Activated naive CD4-positive, alpha-beta T cell treated with anti-CD3 and anti-CD28 coated beads for 36 hours (primary cell): ENCODE results near the gene COX6B2. TPM values are rescaled to one million over a fixed set of nuclear protein-coding genes. Genes with fewer than 3 reads are reported as not detected.

Source experiments
- CTCF ChIA-PET: fragments of 350-600 bp; sonication (Branson Sonifier 250); formaldehyde crosslinking; loops from one replicate; lab custom pipeline; 2021; ENCODE audit warnings: antibody characterized with exemption; lab: Charles Lee
- DNase-seq: peaks from one replicate; pipeline ENCODE4 v3.0.0-alpha.2; 2020
- H3K27ac Mint-ChIP-seq: one replicate; pipeline ENCODE4 v1.8.0; 2021; ENCODE audit warnings: mild to moderate bottlenecking, mixed read lengths
- H3K27me3 Mint-ChIP-seq: one replicate; pipeline ENCODE4 v1.8.0; 2021; ENCODE audit warnings: low read depth, mixed read lengths
- H3K36me3 Mint-ChIP-seq: one replicate; pipeline ENCODE4 v1.8.0; 2021; ENCODE audit warnings: low read depth, mixed read lengths
- H3K4me1 Mint-ChIP-seq: one replicate; pipeline ENCODE4 v1.8.0; 2021; ENCODE audit warnings: low read depth, mixed read lengths
- H3K4me3 Mint-ChIP-seq: one replicate; pipeline ENCODE4 v1.8.0; 2021; ENCODE audit warnings: mild to moderate bottlenecking, moderate library complexity, mixed read lengths
- H3K9me3 Mint-ChIP-seq: one replicate; pipeline ENCODE4 v1.8.0; 2021; ENCODE audit warnings: mixed read lengths
- intact Hi-C: fragments of 100-400 bp; cut with micrococcal nuclease; formaldehyde crosslinking; loops from one replicate; pipeline ENCODE4 v1.15.1; 2023
- total RNA-seq, 2 experiments: library from RNA; stranded (reverse); gene quantifications; one replicate each; pipeline ENCODE4 v1.2.3, GENCODE V29; 2021

Gene COX6B2
- total RNA-seq, 2 experiments from 2014 or later, result 0.57 to 0.64 TPM

- H3K4me1 Mint-ChIP-seq, result no peaks in the 10 kb centered on the region
- CTCF ChIA-PET, result interaction anchor here (0.6 to 2.4 kb wide), 3 partner anchors 20 to 47 kb away, joined by 3 to 7 read pairs (median 3); no protein-coding TSS in a partner anchor
- H3K27ac Mint-ChIP-seq, result no peak overlapping the region
- intact Hi-C loops, result no loop called here
- H3K9me3 Mint-ChIP-seq, result no peaks in the 10 kb centered on the region
- H3K36me3 Mint-ChIP-seq, result no peaks in the 10 kb centered on the region
- DNase-seq, result no peak
- H3K27me3 Mint-ChIP-seq, result peaks cover 6% of the 10 kb centered on the region
- no peak overlapping the region for H3K4me3 Mint-ChIP-seq
Measured at GRCh38 chr19:55321466-55322137, 32.9 kb downstream of the COX6B2 start.

GRCh38 chr19:55320844-55321419 is 33.6 kb downstream of the COX6B2 start:
- DNase-seq, result no peak
- no peak overlapping the region for H3K4me3 Mint-ChIP-seq
- H3K27ac Mint-ChIP-seq, result no peak overlapping the region
- H3K9me3 Mint-ChIP-seq, result no peaks in the 10 kb centered on the region
- no peaks in the 10 kb centered on the region for H3K4me1 Mint-ChIP-seq
- CTCF ChIA-PET, result interaction anchor here (0.9 to 2.4 kb wide), 2 partner anchors 19 to 29 kb away, joined by 3 to 7 read pairs; no protein-coding TSS in a partner anchor
- H3K27me3 Mint-ChIP-seq, result peaks cover 6% of the 10 kb centered on the region
- H3K36me3 Mint-ChIP-seq, result no peaks in the 10 kb centered on the region
- intact Hi-C loops, result no loop called here

- Mint-ChIP-seq H3K27ac (no peak overlapping the region), H3K9me3 (no peaks in the 10 kb centered on the region), H3K4me1 (no peaks in the 10 kb centered on the region), H3K36me3 (no peaks in the 10 kb centered on the region), H3K27me3 (peaks cover 6% of the 10 kb centered on the region), H3K4me3 (no peak overlapping the region)
- CTCF ChIA-PET, result interaction anchor here (0.6 kb wide), 1 partner anchor 38 kb away, joined by 5 read pairs; no protein-coding TSS in a partner anchor
- DNase-seq, result no peak
- intact Hi-C loops, result no loop called here
Measured at GRCh38 chr19:55319785-55320184, 34.7 kb downstream of the COX6B2 start.

- CTCF ChIA-PET, result interaction anchor here (0.6 kb wide), 2 partner anchors 24 to 26 kb away, joined by 3 to 4 read pairs; no protein-coding TSS in a partner anchor
- Mint-ChIP-seq H3K9me3 (no peaks in the 10 kb centered on the region), H3K4me1 (no peaks in the 10 kb centered on the region), H3K4me3 (no peak overlapping the region), H3K27ac (no peak overlapping the region), H3K36me3 (no peaks in the 10 kb centered on the region), H3K27me3 (no peaks in the 10 kb centered on the region)
- no peak for DNase-seq
- intact Hi-C loops, result no loop called here
Measured at GRCh38 chr19:55316646-55317045, 37.9 kb downstream of the COX6B2 start.

- H3K36me3 Mint-ChIP-seq, result no peaks in the 10 kb centered on the region
- CTCF ChIA-PET, result interaction anchor here (0.6 kb wide), 2 partner anchors 23 to 143 kb away, joined by 4 read pairs; no protein-coding TSS in a partner anchor
Measured at GRCh38 chr19:55315956-55316525, 38.5 kb downstream of the COX6B2 start.

GRCh38 chr19:55314396-55314795 is 40.1 kb downstream of the COX6B2 start:
- CTCF ChIA-PET, result no interaction called here
- Mint-ChIP-seq H3K4me1 (no peaks in the 10 kb centered on the region), H3K9me3 (no peaks in the 10 kb centered on the region), H3K36me3 (no peaks in the 10 kb centered on the region), H3K27me3 (no peaks in the 10 kb centered on the region), H3K4me3 (no peak overlapping the region), H3K27ac (no peak overlapping the region)
- no peak for DNase-seq
- intact Hi-C loops, result no loop called here

More at GRCh38 chr19:55315956-55316525, 38.5 kb downstream of the COX6B2 start:
- intact Hi-C loops, result no loop called here
- DNase-seq, result no peak
- no peaks in the 10 kb centered on the region for H3K27me3 Mint-ChIP-seq
- H3K27ac Mint-ChIP-seq, result no peak overlapping the region
- H3K4me1 Mint-ChIP-seq, result no peaks in the 10 kb centered on the region
- H3K9me3 Mint-ChIP-seq, result no peaks in the 10 kb centered on the region
- no peak overlapping the region for H3K4me3 Mint-ChIP-seq

- CTCF ChIA-PET, result interaction anchor here (0.8 to 1.4 kb wide), 3 partner anchors 11 to 155 kb away, joined by 3 to 7 read pairs (median 3); no protein-coding TSS in a partner anchor
- no peak for DNase-seq
- Mint-ChIP-seq H3K9me3 (no peaks in the 10 kb centered on the region), H3K36me3 (no peaks in the 10 kb centered on the region), H3K27me3 (no peaks in the 10 kb centered on the region), H3K4me1 (no peaks in the 10 kb centered on the region), H3K27ac (no peak overlapping the region), H3K4me3 (no peak overlapping the region)
- intact Hi-C loops, result no loop called here
Measured at GRCh38 chr19:55312621-55313512, 41.7 kb downstream of the COX6B2 start.

GRCh38 chr19:55311797-55312196 is 42.7 kb downstream of the COX6B2 start:
- H3K9me3 Mint-ChIP-seq, result no peaks in the 10 kb centered on the region
- no peak overlapping the region for H3K4me3 Mint-ChIP-seq
- H3K4me1 Mint-ChIP-seq, result no peaks in the 10 kb centered on the region
- DNase-seq, result no peak
- intact Hi-C loops, result no loop called here
- CTCF ChIA-PET, result interaction anchor here (0.7 kb wide), 1 partner anchor 10 kb away, joined by 3 read pairs; no protein-coding TSS in a partner anchor
- no peaks in the 10 kb centered on the region for H3K36me3 Mint-ChIP-seq
- H3K27ac Mint-ChIP-seq, result no peak overlapping the region
- H3K27me3 Mint-ChIP-seq, result no peaks in the 10 kb centered on the region

GRCh38 chr19:55311397-55311796 is 43.1 kb downstream of the COX6B2 start:
- Mint-ChIP-seq H3K9me3 (no peaks in the 10 kb centered on the region), H3K27me3 (no peaks in the 10 kb centered on the region), H3K4me1 (no peaks in the 10 kb centered on the region), H3K4me3 (no peak overlapping the region), H3K27ac (no peak overlapping the region), H3K36me3 (no peaks in the 10 kb centered on the region)
- intact Hi-C loops, result no loop called here
- DNase-seq, result no peak
- CTCF ChIA-PET, result interaction anchor here (0.7 kb wide), 1 partner anchor 10 kb away, joined by 3 read pairs; no protein-coding TSS in a partner anchor

GRCh38 chr19:55310498-55310897 is 44.0 kb downstream of the COX6B2 start:
- Mint-ChIP-seq H3K4me3 (no peak overlapping the region), H3K9me3 (no peaks in the 10 kb centered on the region), H3K4me1 (no peaks in the 10 kb centered on the region), H3K27ac (no peak overlapping the region), H3K27me3 (no peaks in the 10 kb centered on the region), H3K36me3 (no peaks in the 10 kb centered on the region)
- CTCF ChIA-PET, result no interaction called here
- intact Hi-C loops, result no loop called here
- DNase-seq, result no peak

GRCh38 chr19:55309448-55309847 is 45.1 kb downstream of the COX6B2 start:
- no peak for DNase-seq
- no peaks in the 10 kb centered on the region for H3K27me3 Mint-ChIP-seq
- H3K4me1 Mint-ChIP-seq, result peaks cover 2% of the 10 kb centered on the region
- no peak overlapping the region for H3K27ac Mint-ChIP-seq
- no peak overlapping the region for H3K4me3 Mint-ChIP-seq
- CTCF ChIA-PET, result interaction anchor here (0.7 kb wide), 1 partner anchor 8 kb away, joined by 3 read pairs; no protein-coding TSS in a partner anchor
- H3K9me3 Mint-ChIP-seq, result no peaks in the 10 kb centered on the region
- intact Hi-C loops, result no loop called here
- no peaks in the 10 kb centered on the region for H3K36me3 Mint-ChIP-seq
